Endothelial cell (in vitro differentiated cells): ENCODE measurements around the gene DNAJC3. TPM values are rescaled to one million over a fixed set of nuclear protein-coding genes. Genes with fewer than 3 reads are reported as not detected.

Experiments used
- DNase-seq: peaks from one replicate; pipeline ENCODE4 v3.0.0; 2021; ENCODE audit warnings: low spot score
- H3K27ac Mint-ChIP-seq: one replicate; pipeline ENCODE4 v1.8.0; 2021; ENCODE audit warnings: mixed read lengths, inconsistent platforms; ENCODE audit not compliant: unreplicated experiment
- H3K27me3 Mint-ChIP-seq: one replicate; pipeline ENCODE4 v1.8.0; 2021; ENCODE audit warnings: mild to moderate bottlenecking, moderate library complexity, mixed read lengths, inconsistent platforms; ENCODE audit not compliant: unreplicated experiment
- H3K36me3 Mint-ChIP-seq: one replicate; pipeline ENCODE4 v1.8.0; 2021; ENCODE audit warnings: mild to moderate bottlenecking, low read depth, mixed read lengths, inconsistent platforms; ENCODE audit not compliant: unreplicated experiment
- H3K4me1 Mint-ChIP-seq: one replicate; pipeline ENCODE4 v1.8.0; 2021; ENCODE audit warnings: mild to moderate bottlenecking, mixed read lengths, inconsistent platforms; ENCODE audit not compliant: unreplicated experiment
- H3K4me3 Mint-ChIP-seq: one replicate; pipeline ENCODE4 v1.8.0; 2021; ENCODE audit warnings: mild to moderate bottlenecking, mixed read lengths, inconsistent platforms; ENCODE audit not compliant: unreplicated experiment
- H3K9me3 Mint-ChIP-seq: one replicate; pipeline ENCODE4 v1.8.0; 2021; ENCODE audit warnings: mixed read lengths, inconsistent platforms; ENCODE audit not compliant: unreplicated experiment
- total RNA-seq: library from RNA; stranded (reverse); fragmentation: NEBNext Ultra II Directional; extraction: Animal tissue kit (Norgen Biotek cat#: 25700); gene quantifications from one replicate; pipeline ENCODE4 v1.2.1, GENCODE V29; 2021; ENCODE audit not compliant: unreplicated experiment
- TF ChIP-seq, protein P1 (sequence below): fragments of 200-600 bp; sonication (generic); IDR thresholded peaks from one replicate; pipeline ENCODE4 v1.5.0; 2021; ENCODE audit warnings: antibody characterized with exemption; ENCODE audit not compliant: unreplicated experiment

Gene DNAJC3
- total RNA-seq, 1 donor from 2014 or later = 50.3 TPM

DNA sequence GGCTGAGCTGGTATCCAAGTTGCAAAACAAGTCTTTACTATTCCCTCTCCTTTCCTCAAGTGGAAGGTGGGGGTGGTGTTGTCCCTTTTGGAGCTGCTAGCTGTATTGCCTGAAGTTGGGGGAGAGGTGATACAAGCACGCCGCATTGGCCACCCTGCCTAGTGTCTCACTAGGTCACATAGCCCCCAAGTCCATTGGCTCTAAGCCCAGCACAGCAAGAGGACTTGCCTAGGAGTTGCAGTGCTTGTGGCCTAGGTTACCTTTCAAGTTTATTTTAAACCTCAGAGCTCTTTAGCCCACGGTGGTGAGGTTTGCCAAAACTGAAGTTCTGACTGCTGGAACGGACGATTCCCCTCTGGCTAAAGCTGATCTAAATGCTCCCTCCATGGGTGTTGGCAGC lies 5.3 kb upstream of the DNAJC3 start:
- peaks cover 8% of the 10 kb centered on the region for H3K27me3 Mint-ChIP-seq
- TF ChIP-seq, protein P1, sequence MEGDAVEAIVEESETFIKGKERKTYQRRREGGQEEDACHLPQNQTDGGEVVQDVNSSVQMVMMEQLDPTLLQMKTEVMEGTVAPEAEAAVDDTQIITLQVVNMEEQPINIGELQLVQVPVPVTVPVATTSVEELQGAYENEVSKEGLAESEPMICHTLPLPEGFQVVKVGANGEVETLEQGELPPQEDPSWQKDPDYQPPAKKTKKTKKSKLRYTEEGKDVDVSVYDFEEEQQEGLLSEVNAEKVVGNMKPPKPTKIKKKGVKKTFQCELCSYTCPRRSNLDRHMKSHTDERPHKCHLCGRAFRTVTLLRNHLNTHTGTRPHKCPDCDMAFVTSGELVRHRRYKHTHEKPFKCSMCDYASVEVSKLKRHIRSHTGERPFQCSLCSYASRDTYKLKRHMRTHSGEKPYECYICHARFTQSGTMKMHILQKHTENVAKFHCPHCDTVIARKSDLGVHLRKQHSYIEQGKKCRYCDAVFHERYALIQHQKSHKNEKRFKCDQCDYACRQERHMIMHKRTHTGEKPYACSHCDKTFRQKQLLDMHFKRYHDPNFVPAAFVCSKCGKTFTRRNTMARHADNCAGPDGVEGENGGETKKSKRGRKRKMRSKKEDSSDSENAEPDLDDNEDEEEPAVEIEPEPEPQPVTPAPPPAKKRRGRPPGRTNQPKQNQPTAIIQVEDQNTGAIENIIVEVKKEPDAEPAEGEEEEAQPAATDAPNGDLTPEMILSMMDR = no peak
- peaks cover 13% of the 10 kb centered on the region for H3K36me3 Mint-ChIP-seq
- H3K4me1 Mint-ChIP-seq = peaks cover 25% of the 10 kb centered on the region
- H3K4me3 Mint-ChIP-seq = no peak overlapping the region
- H3K9me3 Mint-ChIP-seq = peaks cover 16% of the 10 kb centered on the region
- H3K27ac Mint-ChIP-seq = no peak overlapping the region
- DNase-seq = no peak

DNA sequence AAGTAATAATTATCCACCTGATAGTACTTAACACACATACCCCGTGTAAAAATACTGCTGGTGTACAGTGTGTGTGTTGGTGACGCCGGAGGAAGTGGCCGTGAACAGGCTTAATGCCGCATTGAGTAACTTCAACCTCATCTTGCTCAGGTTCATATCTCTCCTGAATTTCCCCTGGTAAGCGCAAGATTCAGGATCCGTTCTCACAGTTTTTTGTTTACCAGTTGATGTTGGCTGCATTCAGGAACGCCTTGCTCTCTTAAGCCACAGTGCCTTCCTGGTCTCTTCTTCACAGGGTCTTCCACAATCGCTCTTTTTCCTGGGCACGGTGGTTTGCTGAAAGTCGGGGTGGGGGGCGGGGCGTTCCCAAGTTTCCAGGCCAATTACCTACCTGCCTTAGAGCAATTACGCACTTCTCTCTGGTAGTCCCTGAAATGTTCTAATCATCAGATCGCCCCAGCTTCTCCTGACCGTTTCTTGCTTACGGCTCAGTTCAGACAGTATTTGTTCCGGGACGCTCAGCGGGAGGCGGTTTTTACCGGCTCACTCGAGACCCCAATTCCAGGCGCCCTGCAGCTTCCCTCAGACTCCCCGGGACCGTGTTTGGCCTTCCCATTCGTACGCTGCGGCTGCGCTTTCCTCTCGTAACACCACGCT lies 706 bp upstream of the DNAJC3 start:
- peaks cover 11% of the 10 kb centered on the region for H3K36me3 Mint-ChIP-seq
- peak overlapping the region; percentile 92 for H3K27ac Mint-ChIP-seq
- H3K27me3 Mint-ChIP-seq = peaks cover 6% of the 10 kb centered on the region
- TF ChIP-seq, protein P1 = no peak
- no peaks in the 10 kb centered on the region for H3K9me3 Mint-ChIP-seq
- DNase-seq = peak; percentile 21
- H3K4me3 Mint-ChIP-seq = peak overlapping the region; percentile 99
- H3K4me1 Mint-ChIP-seq = peaks cover 51% of the 10 kb centered on the region

DNA sequence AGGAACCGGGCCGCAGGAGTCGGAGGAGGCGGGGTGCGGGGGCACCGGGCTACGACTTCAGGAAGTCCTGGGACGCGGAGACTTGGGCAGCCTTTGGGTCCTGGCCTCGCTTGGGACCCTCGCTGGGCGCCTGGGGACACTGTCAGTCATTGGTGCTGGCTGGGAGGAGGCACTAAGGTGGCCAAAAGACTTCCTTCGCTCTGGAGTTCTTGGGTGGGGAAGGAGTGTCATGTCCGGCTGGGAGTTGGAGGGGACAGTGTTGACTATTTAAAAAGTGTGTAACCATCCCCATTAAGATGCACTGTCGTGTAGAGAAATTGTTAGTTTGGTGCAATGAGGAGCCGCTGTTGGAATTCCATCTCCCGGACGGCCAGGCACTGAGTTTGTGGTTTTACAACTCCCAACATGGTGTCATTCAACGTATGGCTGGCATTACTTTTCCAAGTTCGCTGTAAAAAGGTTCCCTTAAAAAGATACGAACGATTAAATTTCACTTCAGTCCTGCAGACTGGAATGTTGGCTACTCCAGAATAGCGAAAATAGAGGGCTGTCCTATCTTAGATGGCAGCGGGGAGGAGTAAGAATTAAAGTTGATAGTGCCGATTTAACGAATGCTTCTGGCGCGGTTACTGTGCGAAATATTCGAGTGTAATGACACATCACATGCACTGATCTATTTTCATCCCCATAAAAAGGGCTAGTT lies 776 bp downstream of the DNAJC3 start:
- TF ChIP-seq, protein P1 = no peak
- no peak for DNase-seq

DNA sequence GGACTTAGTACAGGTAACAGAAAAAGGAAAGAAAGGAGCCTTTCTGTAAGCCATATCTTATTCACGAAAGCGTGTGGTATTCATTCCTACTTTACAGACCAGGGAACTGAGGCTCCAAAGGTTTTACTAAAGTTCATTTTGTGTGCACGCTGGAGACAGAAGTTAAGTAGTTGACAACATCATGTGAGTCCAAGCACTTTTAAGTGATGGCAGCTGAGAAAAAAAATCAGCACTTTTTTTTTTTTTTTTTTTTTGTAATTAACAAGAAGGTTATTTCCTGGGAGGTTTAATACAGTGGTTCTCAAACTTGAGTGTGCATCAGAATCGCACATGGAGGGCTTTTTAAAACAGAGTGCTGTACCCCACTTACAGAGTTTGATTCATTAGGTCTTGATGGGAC lies 2.0 kb downstream of the DNAJC3 start:
- Mint-ChIP-seq H3K4me1 (peaks cover 50% of the 10 kb centered on the region), H3K36me3 (peaks cover 14% of the 10 kb centered on the region), H3K27ac (peak overlapping the region; percentile 91), H3K4me3 (peak overlapping the region; percentile 98), H3K27me3 (peaks cover 4% of the 10 kb centered on the region), H3K9me3 (no peaks in the 10 kb centered on the region)
- TF ChIP-seq, protein P1 = no peak
- DNase-seq = no peak

More for the DNA sequence above, 776 bp downstream of the DNAJC3 start:
- H3K4me1 Mint-ChIP-seq = peaks cover 57% of the 10 kb centered on the region
- H3K27me3 Mint-ChIP-seq = peaks cover 6% of the 10 kb centered on the region
- H3K9me3 Mint-ChIP-seq = no peaks in the 10 kb centered on the region
- H3K36me3 Mint-ChIP-seq = peaks cover 8% of the 10 kb centered on the region
- H3K27ac Mint-ChIP-seq = peak overlapping the region; percentile 91
- H3K4me3 Mint-ChIP-seq = peak overlapping the region; percentile 98

DNA sequence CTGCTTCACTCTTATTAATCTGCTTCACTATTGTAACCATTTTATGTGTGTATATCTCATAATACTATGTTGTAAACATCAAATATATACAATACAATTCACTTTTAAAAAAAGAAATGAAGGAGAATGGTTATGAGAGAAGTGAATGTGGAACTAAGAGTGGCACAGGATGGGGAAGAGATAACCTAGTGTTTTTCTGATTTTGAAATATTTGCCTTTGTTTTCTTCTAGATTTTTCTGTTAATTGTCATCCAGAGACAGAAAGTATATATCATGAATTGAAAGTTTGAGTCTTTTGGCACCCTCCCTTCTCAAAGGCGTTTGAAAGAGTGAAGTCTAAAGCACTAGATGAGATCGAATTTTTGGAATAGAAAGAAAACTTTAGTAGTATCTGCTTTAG lies 2.8 kb downstream of the DNAJC3 start:
- no peak overlapping the region for H3K4me3 Mint-ChIP-seq
- peaks cover 19% of the 10 kb centered on the region for H3K36me3 Mint-ChIP-seq
- H3K9me3 Mint-ChIP-seq = no peaks in the 10 kb centered on the region
- peaks cover 50% of the 10 kb centered on the region for H3K4me1 Mint-ChIP-seq
- DNase-seq = no peak
- no peak overlapping the region for H3K27ac Mint-ChIP-seq
- TF ChIP-seq, protein P1 = no peak
- H3K27me3 Mint-ChIP-seq = peaks cover 4% of the 10 kb centered on the region
